GM13976 (cell line): ENCODE results near the gene CEACAM20.
"Not testable (repeated sequence)": the region's sequence is repeated elsewhere in the genome, so short reads cannot be mapped to it uniquely, and the experiment has no call there.

Source experiments
- DNase-seq: peaks from one replicate; pipeline ENCODE4 v3.0.0; 2012; ENCODE audit warnings: low spot score
- CTCF ChIP-seq: IDR thresholded peaks from 2 replicates; pipeline ENCODE4 v1.5.1; 2012; ENCODE audit warnings: borderline replicate concordance, mild to moderate bottlenecking; ENCODE audit not compliant: insufficient read depth; ENCODE audit errors: extremely low read depth, missing control alignments, control extremely low read depth
- in situ Hi-C: fragments of 300-500 bp; cut with MboI; formaldehyde crosslinking; loops from one replicate; pipeline ENCODE4 v1.12.0; 2022; ENCODE audit warnings: low sequenced_read_pairs, mixed read lengths, inconsistent platforms; ENCODE audit not compliant: unreplicated experiment

CEACAM20 gene

GRCh38 chr19:44549507-44549906 is 20.0 kb upstream of the CEACAM20 start:
- DNase-seq, result no peak
- TF ChIP-seq CTCF, result no peak
- in situ Hi-C loops, result no loop called here

GRCh38 chr19:44548736-44549135 is 19.3 kb upstream of the CEACAM20 start:
- in situ Hi-C loops, result no loop called here
- DNase-seq, result no peak
- TF ChIP-seq CTCF, result no peak

GRCh38 chr19:44544031-44544430 is 14.6 kb upstream of the CEACAM20 start:
- in situ Hi-C loops, result no loop called here
- DNase-seq, result no peak
- no peak for TF ChIP-seq CTCF

- DNase-seq, result no peak
- in situ Hi-C loops, result no loop called here
- no peak for TF ChIP-seq CTCF
Measured at GRCh38 chr19:44542671-44543070, 13.2 kb upstream of the CEACAM20 start.

- in situ Hi-C loops, result no loop called here
- no peak for TF ChIP-seq CTCF
- no peak for DNase-seq
Measured at GRCh38 chr19:44540736-44541135, 11.3 kb upstream of the CEACAM20 start.

GRCh38 chr19:44539991-44540390 is 10.5 kb upstream of the CEACAM20 start:
- TF ChIP-seq CTCF, result no peak
- in situ Hi-C loops, result no loop called here
- no peak for DNase-seq

GRCh38 chr19:44539236-44539826 is 9.9 kb upstream of the CEACAM20 start:
- TF ChIP-seq CTCF, result no peak
- DNase-seq, result no peak
- in situ Hi-C loops, result no loop called here

- DNase-seq, in situ Hi-C loops: not testable (repeated sequence)
Measured at GRCh38 chr19:44535361-44535760, 5.9 kb upstream of the CEACAM20 start.
